CD14-positive monocyte (primary cell): ENCODE results near the gene GNA12. TPM values are rescaled to one million over a fixed set of nuclear protein-coding genes. Genes with fewer than 3 reads are reported as not detected.

Source experiments
- DNase-seq, 3 donors: peaks; one replicate each; pipeline ENCODE4 v3.0.0-alpha.2; 2011 to 2022
- H2AFZ ChIP-seq: 2 replicates; pipeline ENCODE4 v1.6.0; 2012; ENCODE audit warnings: mild to moderate bottlenecking, low read depth, low read length, inconsistent platforms; ENCODE audit not compliant: insufficient read depth, poor library complexity, severe bottlenecking
- H3K27ac ChIP-seq, 2 donors: 1 replicate in 1 of 2; 2 replicates in 1 of 2; pipeline ENCODE4 v1.5.1; 2012 to 2013; ENCODE audit warnings: low read length in 2 of 2, control low read depth in 1 of 2, inconsistent platforms in 1 of 2, low read depth in 1 of 2, mild to moderate bottlenecking in 1 of 2
- H3K27me3 ChIP-seq, 2 donors: one replicate each; pipeline versions ENCODE4 v1.6.0 to v1.6.1; 2011 to 2013; ENCODE audit warnings: low read length in 2 of 2; ENCODE audit not compliant: control insufficient read depth in 2 of 2, insufficient read depth in 2 of 2
- H3K36me3 ChIP-seq, 2 donors: replicated peaks in 1 of 2; 1 replicate in 1 of 2; 2 replicates in 1 of 2; pipeline versions ENCODE4 v1.5.1 to v1.6.1; 2012 to 2013; ENCODE audit warnings: low read length in 2 of 2, control low read depth in 1 of 2, inconsistent platforms in 1 of 2, mild to moderate bottlenecking in 1 of 2; ENCODE audit not compliant: insufficient read depth in 2 of 2, control insufficient read depth in 1 of 2
- H3K4me1 ChIP-seq, 2 donors: 1 replicate in 1 of 2; 2 replicates in 1 of 2; pipeline versions ENCODE4 v1.5.1 to v1.6.1; 2012 to 2013; ENCODE audit warnings: low read length in 2 of 2, control low read depth in 1 of 2, inconsistent platforms in 1 of 2, mild to moderate bottlenecking in 1 of 2, moderate library complexity in 1 of 2; ENCODE audit not compliant: insufficient read depth in 2 of 2, control insufficient read depth in 1 of 2
- H3K4me2 ChIP-seq: replicated peaks from 2 replicates; pipeline ENCODE3; 2012; ENCODE audit warnings: low read length, moderate library complexity, mild to moderate bottlenecking; ENCODE audit not compliant: poor library complexity, severe bottlenecking; ENCODE audit errors: extremely low read depth
- H3K4me3 ChIP-seq, 3 experiments: fragments of 200-600 bp in 1 of 3; sonication (generic) in 1 of 3; replicated peaks in 1 of 3; 1 replicate in 2 of 3; 2 replicates in 1 of 3; pipeline ENCODE4 v1.5.1; 2011 to 2013; ENCODE audit warnings: low read length in 3 of 3, mild to moderate bottlenecking in 3 of 3, control low read depth in 2 of 3, low read depth in 2 of 3, inconsistent platforms in 1 of 3, moderate library complexity in 1 of 3
- H3K79me2 ChIP-seq: 2 replicates; pipeline ENCODE4 v1.6.0; 2012; ENCODE audit warnings: mild to moderate bottlenecking, control low read depth, inconsistent platforms, low read length, moderate library complexity; ENCODE audit not compliant: insufficient read depth
- H3K9ac ChIP-seq: 2 replicates; pipeline ENCODE4 v1.6.0; 2017; ENCODE audit warnings: low read length, mild to moderate bottlenecking; ENCODE audit not compliant: insufficient read depth, poor library complexity, severe bottlenecking
- H3K9me3 ChIP-seq, 2 donors: replicated peaks in 1 of 2; 1 replicate in 1 of 2; 2 replicates in 1 of 2; pipeline versions ENCODE4 v1.5.1 to v1.6.1; 2012 to 2013; ENCODE audit warnings: low read length in 2 of 2, control low read depth in 1 of 2; ENCODE audit not compliant: control insufficient read depth in 1 of 2, insufficient read depth in 1 of 2
- H4K20me1 ChIP-seq: 2 replicates; pipeline ENCODE4 v1.6.0; 2012; ENCODE audit warnings: mild to moderate bottlenecking, low read length, control low read depth, moderate library complexity; ENCODE audit not compliant: insufficient read depth
- H3K27ac Mint-ChIP-seq, 7 donors: one replicate each; pipeline ENCODE4 v1.8.0; 2020; ENCODE audit warnings: mild to moderate bottlenecking in 7 of 7, mixed read lengths in 7 of 7, moderate library complexity in 6 of 7, inconsistent platforms in 2 of 7
- H3K27me3 Mint-ChIP-seq, 3 donors: one replicate each; pipeline ENCODE4 v1.8.0; 2021 to 2022; ENCODE audit warnings: low read depth in 3 of 3, mild to moderate bottlenecking in 3 of 3, mixed read lengths in 3 of 3, moderate library complexity in 3 of 3, inconsistent platforms in 1 of 3
- H3K36me3 Mint-ChIP-seq, 2 donors: one replicate each; pipeline ENCODE4 v1.8.0; 2020; ENCODE audit warnings: mixed read lengths in 2 of 2, inconsistent platforms in 1 of 2, mild to moderate bottlenecking in 1 of 2
- H3K4me1 Mint-ChIP-seq: one replicate; pipeline ENCODE4 v1.8.0; 2020; ENCODE audit warnings: mild to moderate bottlenecking, mixed read lengths
- H3K4me3 Mint-ChIP-seq, 2 donors: one replicate each; pipeline ENCODE4 v1.8.0; 2020; ENCODE audit warnings: mild to moderate bottlenecking in 2 of 2, mixed read lengths in 2 of 2, moderate library complexity in 1 of 2
- H3K9me3 Mint-ChIP-seq, 7 donors: one replicate each; pipeline ENCODE4 v1.8.0; 2020 to 2022; ENCODE audit warnings: mixed read lengths in 7 of 7, mild to moderate bottlenecking in 6 of 7, moderate library complexity in 6 of 7, inconsistent platforms in 2 of 7
- WGBS: methylation state at CpG from one replicate; pipeline ENCODE4 v1.1.5; 2013; ENCODE audit warnings: missing lambda C conversion rate; ENCODE audit not compliant: insufficient coverage; 5-methylcytosine and 5-hydroxymethylcytosine counted together
- intact Hi-C, 2 donors: fragments of 100-400 bp; cut with micrococcal nuclease; formaldehyde crosslinking; loops; one replicate each; pipeline versions ENCODE4 v1.15.0 to v1.15.1; 2023
- polyA plus RNA-seq, 3 donors: library from polyadenylated mRNA; depleted of rRNA in 1 of 3; unstranded in 2 of 3; stranded (reverse) in 1 of 3; fragments of 300-500 nt in 2 of 3; fragments of >200 nt in 1 of 3; fragmentation: Illumina TruSeq in 2 of 3; gene quantifications; 1 replicate in 2 of 3; 2 replicates in 1 of 3; pipeline ENCODE4 v1.2.3, GENCODE V29; 2012 to 2021
- TF ChIP-seq, protein P1 (sequence below): fragments of 200-600 bp; IDR thresholded peaks from one replicate; pipeline ENCODE4 v1.8.0; 2022; ENCODE audit warnings: antibody characterized with exemption, mild to moderate bottlenecking

The GNA12 gene
- polyA plus RNA-seq, 3 donors = 3.4 to 25.9 (median 10.6) TPM

DNA sequence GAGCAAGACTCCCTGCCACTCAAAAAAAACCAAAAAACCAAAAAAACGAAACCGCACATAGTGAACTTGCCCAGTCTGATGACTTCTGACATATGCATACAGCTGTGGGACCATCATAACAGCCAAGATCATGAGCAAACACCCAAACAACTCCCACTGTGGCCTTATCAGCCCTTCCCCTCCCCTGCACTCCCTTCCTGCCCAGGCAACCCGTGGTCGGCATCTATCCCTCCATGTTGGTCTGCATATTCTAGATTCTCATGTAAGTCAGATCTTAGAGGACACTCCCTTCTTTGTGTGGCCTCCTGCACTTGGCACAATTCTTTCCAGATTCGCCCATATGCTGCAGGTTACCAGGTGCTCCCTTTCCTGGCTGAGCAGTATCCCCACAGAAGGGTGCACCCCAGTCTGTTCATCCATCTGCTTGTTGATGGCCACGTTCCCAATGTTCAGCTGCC lies 72.8 kb downstream of the GNA12 start:
- H3K36me3 ChIP-seq = no peaks in the 10 kb centered on the region
- peak overlapping the region; percentile 98 to 100 (median 99) for H3K27ac Mint-ChIP-seq
- intact Hi-C loops = loop anchor here in 1 of 2 donors (5.0 kb wide), 1 partner anchor 34 kb away; no protein-coding TSS in a partner anchor
- H3K4me3 Mint-ChIP-seq = no peak overlapping the region
- 44% methylated on average over 5 of the region's 6 CpGs for WGBS
- H3K27me3 ChIP-seq = no peaks in the 10 kb centered on the region
- H3K4me1 Mint-ChIP-seq = peaks cover 59% of the 10 kb centered on the region
- H2AFZ ChIP-seq = no peak overlapping the region
- peaks cover 34 to 40% of the 10 kb centered on the region in 2 donors for H3K36me3 Mint-ChIP-seq
- H3K9me3 ChIP-seq = no peaks in the 10 kb centered on the region
- no peak overlapping the region for H3K9ac ChIP-seq
- H3K79me2 ChIP-seq = no peaks in the 10 kb centered on the region
- no peak overlapping the region for H3K4me3 ChIP-seq
- DNase-seq = no peak
- peak overlapping the region; percentile 91 to 93 for H3K27ac ChIP-seq
- H3K4me2 ChIP-seq = no peak overlapping the region
- H3K4me1 ChIP-seq = peaks cover 47 to 49% of the 10 kb centered on the region in 2 donors
- H3K27me3 Mint-ChIP-seq = no peaks in the 10 kb centered on the region
- H3K9me3 Mint-ChIP-seq = peaks cover 0 to 3% (median 0%) of the 10 kb centered on the region in 7 donors
- no peaks in the 10 kb centered on the region for H4K20me1 ChIP-seq
- TF ChIP-seq, protein P1, sequence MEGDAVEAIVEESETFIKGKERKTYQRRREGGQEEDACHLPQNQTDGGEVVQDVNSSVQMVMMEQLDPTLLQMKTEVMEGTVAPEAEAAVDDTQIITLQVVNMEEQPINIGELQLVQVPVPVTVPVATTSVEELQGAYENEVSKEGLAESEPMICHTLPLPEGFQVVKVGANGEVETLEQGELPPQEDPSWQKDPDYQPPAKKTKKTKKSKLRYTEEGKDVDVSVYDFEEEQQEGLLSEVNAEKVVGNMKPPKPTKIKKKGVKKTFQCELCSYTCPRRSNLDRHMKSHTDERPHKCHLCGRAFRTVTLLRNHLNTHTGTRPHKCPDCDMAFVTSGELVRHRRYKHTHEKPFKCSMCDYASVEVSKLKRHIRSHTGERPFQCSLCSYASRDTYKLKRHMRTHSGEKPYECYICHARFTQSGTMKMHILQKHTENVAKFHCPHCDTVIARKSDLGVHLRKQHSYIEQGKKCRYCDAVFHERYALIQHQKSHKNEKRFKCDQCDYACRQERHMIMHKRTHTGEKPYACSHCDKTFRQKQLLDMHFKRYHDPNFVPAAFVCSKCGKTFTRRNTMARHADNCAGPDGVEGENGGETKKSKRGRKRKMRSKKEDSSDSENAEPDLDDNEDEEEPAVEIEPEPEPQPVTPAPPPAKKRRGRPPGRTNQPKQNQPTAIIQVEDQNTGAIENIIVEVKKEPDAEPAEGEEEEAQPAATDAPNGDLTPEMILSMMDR = no peak

DNA sequence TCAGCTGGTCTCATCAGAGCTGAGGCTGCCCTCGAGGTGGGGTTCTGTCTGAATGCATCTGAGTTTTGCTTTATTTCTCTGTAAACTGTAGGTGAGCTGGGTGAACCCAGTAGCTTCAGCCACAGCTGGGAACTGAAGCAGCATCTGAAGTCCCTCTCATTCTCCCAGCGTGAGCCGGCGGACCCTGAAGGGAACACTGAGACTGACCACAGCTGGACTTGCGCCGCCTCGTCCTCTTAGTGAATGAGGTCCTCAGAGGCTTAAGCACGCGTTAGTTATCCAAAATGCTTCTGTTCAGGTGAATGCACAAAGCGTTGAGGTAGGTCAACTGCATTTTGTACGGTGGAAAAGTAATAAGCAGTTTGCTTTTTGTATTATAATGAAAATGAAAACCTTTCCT lies 79.5 kb downstream of the GNA12 start:
- no peak overlapping the region for H3K27ac ChIP-seq
- H2AFZ ChIP-seq = no peak overlapping the region
- no peak overlapping the region for H3K4me3 ChIP-seq
- no peak overlapping the region for H3K4me2 ChIP-seq
- H3K9me3 ChIP-seq = no peaks in the 10 kb centered on the region
- peak overlapping the region in 2 of 7 donors; percentile 9 to 41 for H3K27ac Mint-ChIP-seq
- peaks cover 34 to 43% of the 10 kb centered on the region in 2 donors for H3K36me3 Mint-ChIP-seq
- intact Hi-C loops = loop anchor here in 1 of 2 donors (5.0 kb wide), 1 partner anchor 37 kb away; no protein-coding TSS in a partner anchor
- no peaks in the 10 kb centered on the region for H3K36me3 ChIP-seq
- no peak overlapping the region for H3K9ac ChIP-seq
- H3K4me1 Mint-ChIP-seq = peaks cover 37% of the 10 kb centered on the region
- H3K4me3 Mint-ChIP-seq = no peak overlapping the region
- no peaks in the 10 kb centered on the region for H3K79me2 ChIP-seq
- no peaks in the 10 kb centered on the region for H4K20me1 ChIP-seq
- TF ChIP-seq, protein P1 = no peak
- no peaks in the 10 kb centered on the region for H3K27me3 ChIP-seq
- no peak for DNase-seq
- H3K27me3 Mint-ChIP-seq = no peaks in the 10 kb centered on the region
- peaks cover 25 to 26% of the 10 kb centered on the region in 2 donors for H3K4me1 ChIP-seq
- H3K9me3 Mint-ChIP-seq = no peaks in the 10 kb centered on the region
- 99% methylated on average over 8 of the region's 11 CpGs for WGBS
